ENCODE measurements around the gene RFC1.
"Not testable (repeated sequence)": the region's sequence is repeated elsewhere in the genome, so short reads cannot be mapped to it uniquely, and the experiment has no call there.

Gene RFC1

GRCh38 chr4:39305912-39306677 lies 60.1 kb downstream of the RFC1 start:
- no peak for TF ChIP-seq REST (IDR thresholded peaks at IDR 0.05; ENCODE audit: insufficient replicate concordance, low read depth)
- TF ChIP-seq SPI1 (IDR thresholded peaks at IDR 0.05; ENCODE audit: borderline replicate concordance, low read depth): no peak
- no peak for TF ChIP-seq GABPA (IDR thresholded peaks at IDR 0.05; ENCODE audit: low read depth)
- no peak for TF ChIP-seq POLR2AphosphoS5 (IDR thresholded peaks at IDR 0.05; ENCODE audit: low read depth)
- TF ChIP-seq CTCF (IDR thresholded peaks at IDR 0.05; ENCODE audit: insufficient read depth, low read length): no peak
- Histone ChIP-seq H3K27ac (replicated peaks) (no peak overlapping the region), H3K4me3 (replicated peaks; ENCODE audit: insufficient read depth, low read length) (no peak overlapping the region), H3K27me3 (ENCODE audit: insufficient read depth, poor library complexity, severe bottlenecking) (no peaks in the 10 kb centered on the region)
- no peak for DNase-seq (ENCODE audit: low read depth in 1 of 2, low spot score in 1 of 2)

- no peak for TF ChIP-seq GABPA (IDR thresholded peaks at IDR 0.05; ENCODE audit: low read depth)
- DNase-seq (ENCODE audit: low read depth in 1 of 2, low spot score in 1 of 2): no peak
- Histone ChIP-seq H3K27ac (replicated peaks) (no peak overlapping the region), H3K4me3 (replicated peaks; ENCODE audit: insufficient read depth, low read length) (no peak overlapping the region), H3K27me3 (ENCODE audit: insufficient read depth, poor library complexity, severe bottlenecking) (no peaks in the 10 kb centered on the region)
Measured at GRCh38 chr4:39304651-39305050, 61.5 kb downstream of the RFC1 start.

- DNase-seq (ENCODE audit: low read depth in 1 of 2, low spot score in 1 of 2): no peak
- TF ChIP-seq GABPA (IDR thresholded peaks at IDR 0.05; ENCODE audit: low read depth) (no peak), SPI1 (IDR thresholded peaks at IDR 0.05; ENCODE audit: borderline replicate concordance, low read depth) (no peak)
- Histone ChIP-seq H3K4me3 (replicated peaks; ENCODE audit: insufficient read depth, low read length) (no peak overlapping the region), H3K27ac (replicated peaks) (no peak overlapping the region), H3K27me3 (ENCODE audit: insufficient read depth, poor library complexity, severe bottlenecking) (no peaks in the 10 kb centered on the region)
Measured at GRCh38 chr4:39303871-39304270, 62.3 kb downstream of the RFC1 start.

- no peaks in the 10 kb centered on the region for H3K27me3 ChIP-seq (ENCODE audit: insufficient read depth, poor library complexity, severe bottlenecking)
- TF ChIP-seq GABPA (IDR thresholded peaks at IDR 0.05; ENCODE audit: low read depth) (no peak), CTCF (IDR thresholded peaks at IDR 0.05; ENCODE audit: insufficient read depth, low read length) (no peak), REST (IDR thresholded peaks at IDR 0.05; ENCODE audit: insufficient replicate concordance, low read depth) (no peak), SPI1 (IDR thresholded peaks at IDR 0.05; ENCODE audit: borderline replicate concordance, low read depth) (no peak), POLR2AphosphoS5 (IDR thresholded peaks at IDR 0.05; ENCODE audit: low read depth) (no peak)
- no peak for DNase-seq (ENCODE audit: low read depth in 1 of 2, low spot score in 1 of 2)
- H3K27ac ChIP-seq (replicated peaks): no peak overlapping the region
- no peak overlapping the region for H3K4me3 ChIP-seq (replicated peaks; ENCODE audit: insufficient read depth, low read length)
Measured at GRCh38 chr4:39302901-39303300, 63.3 kb downstream of the RFC1 start.

GRCh38 chr4:39295784-39296183 lies 70.4 kb downstream of the RFC1 start:
- H3K27me3 ChIP-seq (ENCODE audit: insufficient read depth, poor library complexity, severe bottlenecking): no peaks in the 10 kb centered on the region
- no peak overlapping the region for H3K4me3 ChIP-seq (replicated peaks; ENCODE audit: insufficient read depth, low read length)
- H3K27ac ChIP-seq (replicated peaks): no peak overlapping the region
- no peak for TF ChIP-seq SPI1 (IDR thresholded peaks at IDR 0.05; ENCODE audit: borderline replicate concordance, low read depth)
- TF ChIP-seq REST (IDR thresholded peaks at IDR 0.05; ENCODE audit: insufficient replicate concordance, low read depth): no peak
- no peak for TF ChIP-seq GABPA (IDR thresholded peaks at IDR 0.05; ENCODE audit: low read depth)
- no peak for DNase-seq (ENCODE audit: low read depth in 1 of 2, low spot score in 1 of 2)

GRCh38 chr4:39292433-39292832 lies 73.7 kb downstream of the RFC1 start:
- not testable (repeated sequence) for H3K27ac ChIP-seq (replicated peaks); H3K27me3 ChIP-seq (ENCODE audit: insufficient read depth, poor library complexity, severe bottlenecking); H3K4me3 ChIP-seq (replicated peaks; ENCODE audit: insufficient read depth, low read length); DNase-seq (ENCODE audit: low read depth in 1 of 2, low spot score in 1 of 2)

All from HL-60 (cell line).